Loucy (cell line): ENCODE data around the gene CXXC5.
A peak's percentile ranks its signal among the peaks of the same experiment; 100 is the strongest.

ENCODE experiments used
- H2AFZ ChIP-seq: fragments of 200-600 bp; sonication (generic); 2 replicates; pipeline ENCODE4 v1.6.0; 2016; ENCODE audit warnings: antibody characterized with exemption, mild to moderate bottlenecking, low read length, moderate library complexity
- H3F3A ChIP-seq: fragments of 200-600 bp; 2 replicates; pipeline ENCODE4 v1.6.0; 2016; ENCODE audit warnings: antibody characterized with exemption, low read depth, mild to moderate bottlenecking
- H3K27me3 ChIP-seq: fragments of 200-600 bp; sonication (generic); 2 replicates; pipeline ENCODE4 v1.6.1; 2014; ENCODE audit warnings: low read length, mild to moderate bottlenecking; ENCODE audit not compliant: insufficient read depth, poor library complexity, severe bottlenecking
- H3K36me3 ChIP-seq: fragments of 200-600 bp; sonication (generic); 2 replicates; pipeline ENCODE4 v1.6.1; 2016; ENCODE audit warnings: low read length; ENCODE audit not compliant: insufficient read depth
- H3K4me1 ChIP-seq: fragments of 200-600 bp; sonication (generic); 2 replicates; pipeline ENCODE4 v1.5.1; 2014; ENCODE audit warnings: low read length, mild to moderate bottlenecking; ENCODE audit not compliant: insufficient read depth, poor library complexity, severe bottlenecking
- H3K4me2 ChIP-seq: fragments of 200-600 bp; sonication (generic); 2 replicates; pipeline ENCODE4 v1.6.0; 2014; ENCODE audit warnings: antibody characterized with exemption, low read length, low read depth, mild to moderate bottlenecking; ENCODE audit not compliant: poor library complexity, severe bottlenecking
- H3K4me3 ChIP-seq: fragments of 200-600 bp; sonication (generic); 2 replicates; pipeline ENCODE4 v1.5.1; 2014; ENCODE audit warnings: low read length, mild to moderate bottlenecking, mixed read lengths; ENCODE audit not compliant: poor library complexity, severe bottlenecking
- H3K79me2 ChIP-seq: fragments of 200-600 bp; sonication (generic); 2 replicates; pipeline ENCODE4 v1.6.1; 2014; ENCODE audit warnings: low read length; ENCODE audit not compliant: insufficient read depth
- H3K9ac ChIP-seq: fragments of 200-600 bp; sonication (generic); 2 replicates; pipeline ENCODE4 v1.6.0; 2014; ENCODE audit warnings: mild to moderate bottlenecking, low read depth, low read length, moderate library complexity; ENCODE audit not compliant: poor library complexity, severe bottlenecking
- H3K9me2 ChIP-seq: fragments of 200-600 bp; sonication (generic); replicated peaks from 2 replicates; pipeline ENCODE4 v1.6.1; 2016; ENCODE audit warnings: low read depth, low read length, mixed read lengths
- H3K9me3 ChIP-seq: fragments of 200-600 bp; sonication (generic); 2 replicates; pipeline ENCODE4 v1.6.1; 2014; ENCODE audit warnings: mild to moderate bottlenecking, antibody characterized with exemption, low read length, low read depth; ENCODE audit not compliant: insufficient read depth
- H4K20me1 ChIP-seq: fragments of 200-600 bp; sonication (generic); 2 replicates; pipeline ENCODE4 v1.6.0; 2014; ENCODE audit warnings: antibody characterized with exemption, low read length, mild to moderate bottlenecking; ENCODE audit not compliant: insufficient read depth, poor library complexity, severe bottlenecking
- CTCF ChIP-seq: fragments of 200-600 bp; sonication (generic); conservative IDR thresholded peaks from 2 replicates; pipeline ENCODE4 v1.5.1; 2014; ENCODE audit warnings: mild to moderate bottlenecking, antibody characterized with exemption, low read length
- EZH2phosphoT487 ChIP-seq: fragments of 200-600 bp; IDR thresholded peaks from 2 replicates; pipeline ENCODE4 v1.6.1; 2018; ENCODE audit warnings: antibody characterized with exemption, mild to moderate bottlenecking, moderate library complexity, borderline replicate concordance

The CXXC5 gene

GRCh38 chr5:139636207-139636792, 11.8 kb upstream of the CXXC5 start:
- H3K4me3 ChIP-seq, result peak overlapping the region; percentile 79
- no peaks in the 10 kb centered on the region for H3K9me2 ChIP-seq
- no peaks in the 10 kb centered on the region for H4K20me1 ChIP-seq
- no peaks in the 10 kb centered on the region for H3K27me3 ChIP-seq
- no peak overlapping the region for H2AFZ ChIP-seq
- H3K79me2 ChIP-seq, result peaks cover 37% of the 10 kb centered on the region
- H3K4me2 ChIP-seq, result peak overlapping the region; percentile 80
- H3K9me3 ChIP-seq, result no peaks in the 10 kb centered on the region
- peaks cover 4% of the 10 kb centered on the region; the same call in 1 of the 2 replicates for H3F3A ChIP-seq
- no peak for TF ChIP-seq CTCF
- H3K9ac ChIP-seq, result peak overlapping the region; percentile 73
- peaks cover 49% of the 10 kb centered on the region for H3K4me1 ChIP-seq
- peaks cover 3% of the 10 kb centered on the region; the same call in 1 of the 2 replicates for H3K36me3 ChIP-seq

- Histone ChIP-seq H3K9me3 (no peaks in the 10 kb centered on the region), H3K4me1 (peaks cover 49% of the 10 kb centered on the region), H3K79me2 (peaks cover 37% of the 10 kb centered on the region), H3K4me3 (peak overlapping the region; percentile 79), H4K20me1 (no peaks in the 10 kb centered on the region), H2AFZ (no peak overlapping the region), H3K36me3 (peaks cover under 1% of the 10 kb centered on the region; the same call in 1 of the 2 replicates), H3K27me3 (no peaks in the 10 kb centered on the region), H3K9ac (peak overlapping the region; percentile 73), H3K4me2 (peak overlapping the region; percentile 80), H3F3A (peaks cover 4% of the 10 kb centered on the region; the same call in 1 of the 2 replicates), H3K9me2 (no peaks in the 10 kb centered on the region)
- TF ChIP-seq EZH2phosphoT487, result no peak
- TF ChIP-seq CTCF, result no peak
These were observed 11.2 kb upstream of the CXXC5 start for GRCh38 chr5:139636975-139637408.

- H3K79me2 ChIP-seq, result peaks cover 37% of the 10 kb centered on the region
- peak overlapping the region; percentile 73 for H3K9ac ChIP-seq
- no peaks in the 10 kb centered on the region for H3K9me2 ChIP-seq
- TF ChIP-seq CTCF (no peak; the same call in 1 of the 2 replicates), EZH2phosphoT487 (no peak)
- H3K36me3 ChIP-seq, result no peaks in the 10 kb centered on the region
- H4K20me1 ChIP-seq, result no peaks in the 10 kb centered on the region
- 0 out of 2 replicates have a peak, but pooled peaks cover 4% of the 10 kb centered on the region for H3F3A ChIP-seq
- H3K4me1 ChIP-seq, result peaks cover 51% of the 10 kb centered on the region
- H3K9me3 ChIP-seq, result no peaks in the 10 kb centered on the region
- H3K4me2 ChIP-seq, result peak overlapping the region; percentile 80
- H2AFZ ChIP-seq, result no peak overlapping the region
- no peaks in the 10 kb centered on the region for H3K27me3 ChIP-seq
- peak overlapping the region; percentile 79 for H3K4me3 ChIP-seq
These were observed 10.6 kb upstream of the CXXC5 start for GRCh38 chr5:139637438-139638089.
